ENCODE measurements around the gene SLC26A11.

SLC26A11 gene

DNA sequence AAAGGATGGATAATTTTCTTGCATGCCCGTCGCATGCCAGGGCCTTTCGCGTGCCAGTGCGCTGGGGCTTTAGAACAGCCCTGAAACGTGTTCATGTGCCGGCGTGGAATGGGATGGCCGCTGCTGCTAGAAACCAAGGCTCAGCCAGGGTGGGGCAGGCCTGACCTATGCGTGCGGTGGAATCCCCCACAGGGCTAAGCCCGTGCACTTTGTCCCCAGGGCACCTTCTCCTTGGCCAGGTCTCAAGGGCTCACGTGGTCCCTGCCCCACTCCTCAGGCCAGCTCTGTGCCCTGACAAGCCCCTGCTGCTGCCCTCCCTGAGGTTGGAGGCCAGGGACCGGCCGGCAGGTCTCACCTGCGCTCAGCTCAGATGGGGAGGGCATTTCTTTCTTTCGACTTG, 27.3 kb downstream of the SLC26A11 start:
- no peak for TF ChIP-seq POLR2AphosphoS5 (IDR thresholded peaks at IDR 0.05; ENCODE audit: low read depth)
- TF ChIP-seq GABPA (IDR thresholded peaks at IDR 0.05; ENCODE audit: low read depth), result no peak
- TF ChIP-seq, protein P1, sequence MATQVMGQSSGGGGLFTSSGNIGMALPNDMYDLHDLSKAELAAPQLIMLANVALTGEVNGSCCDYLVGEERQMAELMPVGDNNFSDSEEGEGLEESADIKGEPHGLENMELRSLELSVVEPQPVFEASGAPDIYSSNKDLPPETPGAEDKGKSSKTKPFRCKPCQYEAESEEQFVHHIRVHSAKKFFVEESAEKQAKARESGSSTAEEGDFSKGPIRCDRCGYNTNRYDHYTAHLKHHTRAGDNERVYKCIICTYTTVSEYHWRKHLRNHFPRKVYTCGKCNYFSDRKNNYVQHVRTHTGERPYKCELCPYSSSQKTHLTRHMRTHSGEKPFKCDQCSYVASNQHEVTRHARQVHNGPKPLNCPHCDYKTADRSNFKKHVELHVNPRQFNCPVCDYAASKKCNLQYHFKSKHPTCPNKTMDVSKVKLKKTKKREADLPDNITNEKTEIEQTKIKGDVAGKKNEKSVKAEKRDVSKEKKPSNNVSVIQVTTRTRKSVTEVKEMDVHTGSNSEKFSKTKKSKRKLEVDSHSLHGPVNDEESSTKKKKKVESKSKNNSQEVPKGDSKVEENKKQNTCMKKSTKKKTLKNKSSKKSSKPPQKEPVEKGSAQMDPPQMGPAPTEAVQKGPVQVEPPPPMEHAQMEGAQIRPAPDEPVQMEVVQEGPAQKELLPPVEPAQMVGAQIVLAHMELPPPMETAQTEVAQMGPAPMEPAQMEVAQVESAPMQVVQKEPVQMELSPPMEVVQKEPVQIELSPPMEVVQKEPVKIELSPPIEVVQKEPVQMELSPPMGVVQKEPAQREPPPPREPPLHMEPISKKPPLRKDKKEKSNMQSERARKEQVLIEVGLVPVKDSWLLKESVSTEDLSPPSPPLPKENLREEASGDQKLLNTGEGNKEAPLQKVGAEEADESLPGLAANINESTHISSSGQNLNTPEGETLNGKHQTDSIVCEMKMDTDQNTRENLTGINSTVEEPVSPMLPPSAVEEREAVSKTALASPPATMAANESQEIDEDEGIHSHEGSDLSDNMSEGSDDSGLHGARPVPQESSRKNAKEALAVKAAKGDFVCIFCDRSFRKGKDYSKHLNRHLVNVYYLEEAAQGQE (IDR thresholded peaks at IDR 0.05; ENCODE audit: insufficient replicate concordance, low read depth), result no peak
- TF ChIP-seq SPI1 (IDR thresholded peaks at IDR 0.05; ENCODE audit: borderline replicate concordance, low read depth), result no peak
- no peak for TF ChIP-seq CTCF (IDR thresholded peaks at IDR 0.05; ENCODE audit: insufficient read depth, low read length)
- no peak for DNase-seq (ENCODE audit: low read depth in 1 of 2, low spot score in 1 of 2)
- Histone ChIP-seq H3K27me3 (ENCODE audit: insufficient read depth, poor library complexity, severe bottlenecking) (no peaks in the 10 kb centered on the region), H3K27ac (replicated peaks) (no peak overlapping the region), H3K4me3 (replicated peaks; ENCODE audit: insufficient read depth, low read length) (no peak overlapping the region)

DNA sequence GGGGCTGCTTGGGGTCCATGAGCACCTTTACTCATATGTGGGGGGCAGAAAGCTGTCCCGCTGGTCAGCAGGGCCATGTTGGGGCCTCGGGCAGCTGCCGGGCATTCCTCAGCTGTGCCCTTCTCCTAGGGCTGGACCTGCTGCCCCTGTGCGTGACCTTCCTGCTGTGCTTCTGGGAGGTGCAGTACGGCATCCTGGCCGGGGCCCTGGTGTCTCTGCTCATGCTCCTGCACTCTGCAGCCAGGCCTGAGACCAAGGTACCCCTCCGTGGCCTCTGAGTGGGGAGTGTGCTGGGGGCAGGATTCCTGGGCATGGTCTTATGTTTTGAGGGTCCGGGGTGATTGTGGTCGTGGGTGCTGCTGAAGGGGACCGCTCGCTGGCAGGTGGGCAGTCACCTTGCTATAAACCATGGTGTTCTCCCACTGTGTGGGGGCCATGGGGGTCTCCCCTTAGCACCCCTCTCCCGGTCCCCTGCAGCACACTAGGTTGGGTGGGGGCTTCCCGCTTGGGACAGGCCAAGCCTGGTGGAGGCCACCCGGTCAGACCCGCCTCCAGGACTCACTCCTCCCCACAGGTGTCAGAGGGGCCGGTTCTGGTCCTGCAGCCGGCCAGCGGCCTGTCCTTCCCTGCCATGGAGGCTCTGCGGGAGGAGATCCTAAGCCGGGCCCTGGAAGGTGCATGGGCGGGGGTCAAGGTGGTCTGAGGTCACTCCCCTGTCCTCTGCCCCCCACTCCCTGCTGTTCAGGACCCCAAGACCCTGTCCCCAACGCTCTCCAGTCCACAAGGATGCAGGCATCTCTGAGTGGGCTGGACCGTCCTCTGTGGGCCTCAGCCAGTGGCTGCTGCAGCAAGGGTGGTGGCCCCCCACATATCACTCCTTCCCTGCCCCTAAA, 28.0 kb downstream of the SLC26A11 start:
- DNase-seq (ENCODE audit: low read depth in 1 of 2, low spot score in 1 of 2), result no peak
- Histone ChIP-seq H3K27me3 (ENCODE audit: insufficient read depth, poor library complexity, severe bottlenecking) (no peaks in the 10 kb centered on the region), H3K27ac (replicated peaks) (no peak overlapping the region), H3K4me3 (replicated peaks; ENCODE audit: insufficient read depth, low read length) (no peak overlapping the region)
- TF ChIP-seq SPI1 (IDR thresholded peaks at IDR 0.05; ENCODE audit: borderline replicate concordance, low read depth), result no peak
- TF ChIP-seq POLR2AphosphoS5 (IDR thresholded peaks at IDR 0.05; ENCODE audit: low read depth), result no peak
- TF ChIP-seq, protein P1 (IDR thresholded peaks at IDR 0.05; ENCODE audit: insufficient replicate concordance, low read depth), result no peak
- TF ChIP-seq CTCF (IDR thresholded peaks at IDR 0.05; ENCODE audit: insufficient read depth, low read length), result no peak
- TF ChIP-seq GABPA (IDR thresholded peaks at IDR 0.05; ENCODE audit: low read depth), result no peak

DNA sequence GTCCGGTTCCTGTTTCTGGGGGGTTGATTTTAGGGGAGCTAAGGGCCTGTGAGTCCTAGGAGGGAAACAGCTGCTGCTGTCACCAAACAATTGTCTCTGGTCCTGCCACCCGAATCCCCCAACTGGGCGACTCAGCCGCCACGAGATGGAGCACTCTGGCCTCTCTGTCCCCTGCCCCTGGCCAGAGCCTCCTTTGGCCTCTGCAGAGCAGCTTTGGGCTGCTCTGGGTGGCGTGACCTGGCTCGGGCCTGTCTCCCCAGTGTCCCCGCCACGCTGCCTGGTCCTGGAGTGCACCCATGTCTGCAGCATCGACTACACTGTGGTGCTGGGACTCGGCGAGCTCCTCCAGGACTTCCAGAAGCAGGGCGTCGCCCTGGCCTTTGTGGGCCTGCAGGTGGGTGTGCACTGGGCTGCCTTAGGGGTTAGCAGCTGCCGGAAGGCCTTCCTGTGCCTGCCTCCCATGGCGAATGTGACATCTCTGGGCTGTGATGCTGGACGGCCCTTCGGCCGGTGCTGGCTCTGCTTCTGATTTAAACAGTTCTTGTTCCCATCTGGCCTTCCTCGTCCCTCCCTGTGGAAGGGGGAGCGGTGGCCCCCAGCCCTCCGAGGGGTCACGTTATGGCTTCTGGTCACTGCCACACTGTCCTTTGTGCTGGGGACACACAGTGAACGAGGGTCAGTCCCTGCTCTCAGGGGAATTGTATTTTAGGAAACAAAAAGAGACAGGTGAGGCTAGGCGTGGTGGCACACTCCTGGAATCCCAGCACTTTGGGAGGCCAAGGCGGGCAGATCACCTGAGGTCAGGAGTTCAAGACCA, 28.9 kb downstream of the SLC26A11 start:
- no peak for DNase-seq (ENCODE audit: low read depth in 1 of 2, low spot score in 1 of 2)
- no peaks in the 10 kb centered on the region for H3K27me3 ChIP-seq (ENCODE audit: insufficient read depth, poor library complexity, severe bottlenecking)
- no peak overlapping the region for H3K4me3 ChIP-seq (replicated peaks; ENCODE audit: insufficient read depth, low read length)
- TF ChIP-seq, protein P1 (IDR thresholded peaks at IDR 0.05; ENCODE audit: insufficient replicate concordance, low read depth), result no peak
- TF ChIP-seq SPI1 (IDR thresholded peaks at IDR 0.05; ENCODE audit: borderline replicate concordance, low read depth) (no peak), GABPA (IDR thresholded peaks at IDR 0.05; ENCODE audit: low read depth) (no peak), CTCF (IDR thresholded peaks at IDR 0.05; ENCODE audit: insufficient read depth, low read length) (no peak), POLR2AphosphoS5 (IDR thresholded peaks at IDR 0.05; ENCODE audit: low read depth) (no peak)
- no peak overlapping the region for H3K27ac ChIP-seq (replicated peaks)
